HS-5 (cell line): ENCODE results near the gene CD36.

ENCODE experiments used
- DNase-seq: peaks from one replicate; pipeline ENCODE4 v3.0.0-alpha.2; 2012; ENCODE audit warnings: low read depth

The CD36 gene

GRCh38 chr7:80637911-80638765 is at the start of gene CD36:
Gene CD36, plus strand, starts transcription at chr7:80638642. Its CDS starts 8,099 bp downstream, at chr7:80646741.
- no peak for DNase-seq

GRCh38 chr7:80589631-80590030 is 48.8 kb upstream of the CD36 start:
- no peak for DNase-seq

GRCh38 chr7:80591654-80592053 is 46.8 kb upstream of the CD36 start:
- DNase-seq = no peak

- DNase-seq = no peak
Measured at GRCh38 chr7:80593869-80594586, 44.4 kb upstream of the CD36 start.

GRCh38 chr7:80596933-80597517 is 41.4 kb upstream of the CD36 start:
- no peak for DNase-seq

GRCh38 chr7:80597875-80598274 is 40.6 kb upstream of the CD36 start:
- DNase-seq = no peak

- DNase-seq = no peak
Measured at GRCh38 chr7:80600046-80600445, 38.4 kb upstream of the CD36 start.

- DNase-seq = no peak
Measured at GRCh38 chr7:80601999-80602398, 36.4 kb upstream of the CD36 start.

GRCh38 chr7:80603940-80604339 is 34.5 kb upstream of the CD36 start:
- DNase-seq = no peak

GRCh38 chr7:80604436-80604835 is 34.0 kb upstream of the CD36 start:
- no peak for DNase-seq

- DNase-seq = no peak
Measured at GRCh38 chr7:80607136-80607535, 31.3 kb upstream of the CD36 start.

- no peak for DNase-seq
Measured at GRCh38 chr7:80608336-80608735, 30.1 kb upstream of the CD36 start.

- DNase-seq = no peak
Measured at GRCh38 chr7:80609751-80610150, 28.7 kb upstream of the CD36 start.

- DNase-seq = no peak
Measured at GRCh38 chr7:80611353-80611752, 27.1 kb upstream of the CD36 start.

GRCh38 chr7:80611779-80612178 is 26.7 kb upstream of the CD36 start:
- no peak for DNase-seq

- DNase-seq = no peak
Measured at GRCh38 chr7:80612880-80613279, 25.6 kb upstream of the CD36 start.

- no peak for DNase-seq
Measured at GRCh38 chr7:80613519-80613918, 24.9 kb upstream of the CD36 start.

GRCh38 chr7:80614851-80615271 is 23.6 kb upstream of the CD36 start:
- no peak for DNase-seq

- no peak for DNase-seq
Measured at GRCh38 chr7:80618096-80618495, 20.3 kb upstream of the CD36 start.

GRCh38 chr7:80619741-80620140 is 18.7 kb upstream of the CD36 start:
- no peak for DNase-seq

GRCh38 chr7:80622541-80622940 is 15.9 kb upstream of the CD36 start:
- no peak for DNase-seq

GRCh38 chr7:80623503-80624252 is 14.8 kb upstream of the CD36 start:
- no peak for DNase-seq
